Upper lobe of right lung (tissue), 1 donor: ENCODE data around the gene NRTN. TPM values are rescaled to one million over a fixed set of nuclear protein-coding genes. Genes with fewer than 3 reads are reported as not detected.

Experiments used
- ATAC-seq: fragments of 200-7000 bp; cut with Tn5 transposase; one replicate; pipeline ENCODE4 v1.9.1; 2020; ENCODE audit warnings: mild to moderate bottlenecking, moderate library complexity
- DNase-seq: peaks from one replicate; pipeline ENCODE4 v3.0.0-alpha.2; 2020
- H3K27ac ChIP-seq: fragments of 200-600 bp; one replicate; pipeline ENCODE4 v1.8.0; 2022
- H3K27me3 ChIP-seq: fragments of 200-600 bp; one replicate; pipeline ENCODE4 v1.8.0; 2022; ENCODE audit warnings: mild to moderate bottlenecking
- H3K36me3 ChIP-seq: fragments of 200-600 bp; one replicate; pipeline ENCODE4 v1.8.0; 2022
- H3K4me1 ChIP-seq: fragments of 200-600 bp; one replicate; pipeline ENCODE4 v1.8.0; 2022
- H3K4me3 ChIP-seq: fragments of 200-600 bp; one replicate; pipeline ENCODE4 v1.8.0; 2022; ENCODE audit warnings: mild to moderate bottlenecking
- H3K9me3 ChIP-seq: fragments of 200-600 bp; one replicate; pipeline ENCODE4 v1.8.0; 2022
- intact Hi-C: fragments of 100-400 bp; cut with DNase I; formaldehyde crosslinking; loops from one replicate; pipeline ENCODE4 v1.11.0; 2022
- total RNA-seq: library from RNA; stranded (reverse); fragmentation: NEBNext Ultra II Directional; extraction: Animal tissue kit (Norgen Biotek cat#: 25700); gene quantifications from one replicate; pipeline ENCODE4 v1.2.1, GENCODE V29; 2021
- TF ChIP-seq, protein P1 (sequence below): fragments of 200-600 bp; IDR thresholded peaks from one replicate; pipeline ENCODE4 v1.8.0; 2022; ENCODE audit warnings: antibody characterized with exemption
- donor health status: DM: no; HTN: yes; CAD: no; lungs with severe emphysema.

Gene NRTN
- total RNA-seq, 1 donor from 2014 or later = 2.1 TPM

- intact Hi-C loops = no loop called here
These were observed 21.9 kb downstream of the NRTN start for GRCh38 chr19:5826531-5827341.

GRCh38 chr19:5827342-5827890 is 22.5 kb downstream of the NRTN start:
- H3K4me3 ChIP-seq = peak overlapping the region; percentile 63
- peaks cover 8% of the 10 kb centered on the region for H3K4me1 ChIP-seq
- peaks cover 18% of the 10 kb centered on the region for H3K27me3 ChIP-seq
- H3K9me3 ChIP-seq = no peaks in the 10 kb centered on the region
- no peak overlapping the region for H3K27ac ChIP-seq
- ATAC-seq (no peak), DNase-seq (no peak)
- no peaks in the 10 kb centered on the region for H3K36me3 ChIP-seq
- intact Hi-C loops = no loop called here
- TF ChIP-seq, protein P1, sequence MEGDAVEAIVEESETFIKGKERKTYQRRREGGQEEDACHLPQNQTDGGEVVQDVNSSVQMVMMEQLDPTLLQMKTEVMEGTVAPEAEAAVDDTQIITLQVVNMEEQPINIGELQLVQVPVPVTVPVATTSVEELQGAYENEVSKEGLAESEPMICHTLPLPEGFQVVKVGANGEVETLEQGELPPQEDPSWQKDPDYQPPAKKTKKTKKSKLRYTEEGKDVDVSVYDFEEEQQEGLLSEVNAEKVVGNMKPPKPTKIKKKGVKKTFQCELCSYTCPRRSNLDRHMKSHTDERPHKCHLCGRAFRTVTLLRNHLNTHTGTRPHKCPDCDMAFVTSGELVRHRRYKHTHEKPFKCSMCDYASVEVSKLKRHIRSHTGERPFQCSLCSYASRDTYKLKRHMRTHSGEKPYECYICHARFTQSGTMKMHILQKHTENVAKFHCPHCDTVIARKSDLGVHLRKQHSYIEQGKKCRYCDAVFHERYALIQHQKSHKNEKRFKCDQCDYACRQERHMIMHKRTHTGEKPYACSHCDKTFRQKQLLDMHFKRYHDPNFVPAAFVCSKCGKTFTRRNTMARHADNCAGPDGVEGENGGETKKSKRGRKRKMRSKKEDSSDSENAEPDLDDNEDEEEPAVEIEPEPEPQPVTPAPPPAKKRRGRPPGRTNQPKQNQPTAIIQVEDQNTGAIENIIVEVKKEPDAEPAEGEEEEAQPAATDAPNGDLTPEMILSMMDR = no peak

More at GRCh38 chr19:5826531-5827341, 21.9 kb downstream of the NRTN start:
- TF ChIP-seq, protein P1 = no peak
- peak; percentile 11 for ATAC-seq
- no peaks in the 10 kb centered on the region for H3K9me3 ChIP-seq
- peak; percentile 89 for DNase-seq
- H3K27ac ChIP-seq = no peak overlapping the region
- H3K4me3 ChIP-seq = peak overlapping the region; percentile 63
- no peaks in the 10 kb centered on the region for H3K36me3 ChIP-seq
- peaks cover 18% of the 10 kb centered on the region for H3K27me3 ChIP-seq
- peaks cover 8% of the 10 kb centered on the region for H3K4me1 ChIP-seq

- ATAC-seq = peak; percentile 90
- peak; percentile 96 for DNase-seq
- TF ChIP-seq, protein P1 = no peak
- H3K27ac ChIP-seq = peak overlapping the region; percentile 66
- no peaks in the 10 kb centered on the region for H3K36me3 ChIP-seq
- peak overlapping the region; percentile 63 for H3K4me3 ChIP-seq
- H3K9me3 ChIP-seq = no peaks in the 10 kb centered on the region
- intact Hi-C loops = no loop called here
- H3K4me1 ChIP-seq = peaks cover 8% of the 10 kb centered on the region
- H3K27me3 ChIP-seq = peaks cover 18% of the 10 kb centered on the region
These were observed 23.2 kb downstream of the NRTN start for GRCh38 chr19:5827891-5828660.

GRCh38 chr19:5828661-5829566 is 24.0 kb downstream of the NRTN start:
- H3K4me3 ChIP-seq = peak overlapping the region; percentile 63
- peaks cover 8% of the 10 kb centered on the region for H3K4me1 ChIP-seq
- DNase-seq (no peak), ATAC-seq (no peak)
- no peaks in the 10 kb centered on the region for H3K9me3 ChIP-seq
- H3K27me3 ChIP-seq = peaks cover 18% of the 10 kb centered on the region
- no peaks in the 10 kb centered on the region for H3K36me3 ChIP-seq
- TF ChIP-seq, protein P1 = no peak
- peak overlapping the region; percentile 66 for H3K27ac ChIP-seq
- intact Hi-C loops = no loop called here
